Stomach smooth muscle (tissue), 2 donors: ENCODE results near the gene SYS1.

ENCODE experiments used
- H3K27ac ChIP-seq: one replicate; pipeline ENCODE4 v1.7.0; 2013; ENCODE audit warnings: mild to moderate bottlenecking, low read length, inconsistent platforms
- H3K27me3 ChIP-seq, 2 donors: one replicate each; pipeline ENCODE4 v1.7.0; 2013; ENCODE audit warnings: low read length in 2 of 2; ENCODE audit not compliant: insufficient read depth in 2 of 2, control insufficient read depth in 1 of 2
- H3K36me3 ChIP-seq, 2 donors: one replicate each; pipeline ENCODE4 v1.7.0; 2013; ENCODE audit warnings: low read length in 2 of 2; ENCODE audit not compliant: control insufficient read depth in 2 of 2, insufficient read depth in 2 of 2
- H3K4me1 ChIP-seq: one replicate; pipeline ENCODE4 v1.7.0; 2013; ENCODE audit warnings: low read length; ENCODE audit not compliant: control insufficient read depth, insufficient read depth
- H3K4me3 ChIP-seq, 2 donors: one replicate each; pipeline ENCODE4 v1.7.0; 2013; ENCODE audit warnings: low read length in 2 of 2
- H3K9ac ChIP-seq, 2 donors: one replicate each; pipeline ENCODE4 v1.7.0; 2013; ENCODE audit warnings: low read length in 2 of 2, mild to moderate bottlenecking in 1 of 2
- H3K9me3 ChIP-seq, 2 donors: one replicate each; pipeline ENCODE4 v1.7.0; 2013; ENCODE audit warnings: low read length in 2 of 2; ENCODE audit not compliant: control insufficient read depth in 2 of 2
- donor health status: healthy.
- donor health status: Pancreatic carcinoma.

Gene SYS1

GRCh38 chr20:45362804-45363610 lies at the start of gene SYS1:
SYS1 (plus strand) TSS chr20:45363156; CDS start chr20:45363532, 376 bp downstream.
- peak within 1 kb of the TSS; percentile 97 for H3K27ac ChIP-seq

GRCh38 chr20:45313943-45314342 lies 49.0 kb upstream of the SYS1 start:
- Histone ChIP-seq H3K9me3 (no peaks in the 10 kb centered on the region), H3K27ac (no peak overlapping the region), H3K4me1 (peaks cover 3% of the 10 kb centered on the region), H3K27me3 (peaks cover 36 to 41% of the 10 kb centered on the region in 2 donors), H3K36me3 (no peaks in the 10 kb centered on the region), H3K9ac (no peak overlapping the region), H3K4me3 (no peak overlapping the region)

More at GRCh38 chr20:45362804-45363610, at the start of gene SYS1:
- H3K9ac ChIP-seq = peak within 1 kb of the TSS; percentile 94 to 97
- peaks cover 22 to 23% of the 10 kb centered on the region in 2 donors for H3K36me3 ChIP-seq
- peaks cover 45% of the 10 kb centered on the region for H3K4me1 ChIP-seq
- H3K9me3 ChIP-seq = no peaks in the 10 kb centered on the region
- peak within 1 kb of the TSS; percentile 84 to 92 for H3K4me3 ChIP-seq
- H3K27me3 ChIP-seq = no peaks in the 10 kb centered on the region

GRCh38 chr20:45315672-45316071 lies 47.3 kb upstream of the SYS1 start:
- H3K9me3 ChIP-seq = no peaks in the 10 kb centered on the region
- H3K36me3 ChIP-seq = no peaks in the 10 kb centered on the region
- H3K27me3 ChIP-seq = peaks cover 36 to 39% of the 10 kb centered on the region in 2 donors
- H3K27ac ChIP-seq = no peak overlapping the region
- H3K4me3 ChIP-seq = no peak overlapping the region
- no peak overlapping the region for H3K9ac ChIP-seq
- H3K4me1 ChIP-seq = peaks cover 3% of the 10 kb centered on the region

- H3K27me3 ChIP-seq = peaks cover 32 to 33% of the 10 kb centered on the region in 2 donors
- no peak overlapping the region for H3K27ac ChIP-seq
- no peak overlapping the region for H3K4me3 ChIP-seq
- peaks cover 3% of the 10 kb centered on the region for H3K4me1 ChIP-seq
- no peak overlapping the region for H3K9ac ChIP-seq
- H3K9me3 ChIP-seq = no peaks in the 10 kb centered on the region
- no peaks in the 10 kb centered on the region for H3K36me3 ChIP-seq
Measured at GRCh38 chr20:45316150-45317080, 46.5 kb upstream of the SYS1 start.

GRCh38 chr20:45317826-45318225 lies 45.1 kb upstream of the SYS1 start:
- Histone ChIP-seq H3K4me3 (no peak overlapping the region), H3K27me3 (peaks cover 21 to 28% of the 10 kb centered on the region in 2 donors), H3K27ac (no peak overlapping the region), H3K9me3 (no peaks in the 10 kb centered on the region), H3K4me1 (no peaks in the 10 kb centered on the region), H3K36me3 (no peaks in the 10 kb centered on the region), H3K9ac (no peak overlapping the region)

GRCh38 chr20:45318386-45318939 lies 44.5 kb upstream of the SYS1 start:
- Histone ChIP-seq H3K4me3 (no peak overlapping the region), H3K27ac (no peak overlapping the region), H3K9me3 (no peaks in the 10 kb centered on the region), H3K9ac (no peak overlapping the region), H3K4me1 (no peaks in the 10 kb centered on the region), H3K36me3 (no peaks in the 10 kb centered on the region), H3K27me3 (peaks cover 19 to 22% of the 10 kb centered on the region in 2 donors)

GRCh38 chr20:45318948-45319347 lies 44.0 kb upstream of the SYS1 start:
- Histone ChIP-seq H3K36me3 (no peaks in the 10 kb centered on the region), H3K9ac (no peak overlapping the region), H3K9me3 (no peaks in the 10 kb centered on the region), H3K27me3 (peaks cover 16 to 19% of the 10 kb centered on the region in 2 donors), H3K4me1 (no peaks in the 10 kb centered on the region), H3K4me3 (no peak overlapping the region), H3K27ac (no peak overlapping the region)

- no peak overlapping the region for H3K4me3 ChIP-seq
- no peaks in the 10 kb centered on the region for H3K9me3 ChIP-seq
- no peak overlapping the region for H3K9ac ChIP-seq
- no peak overlapping the region for H3K27ac ChIP-seq
- peaks cover 0 to 3% of the 10 kb centered on the region in 2 donors for H3K36me3 ChIP-seq
- H3K27me3 ChIP-seq = peaks cover 11 to 12% of the 10 kb centered on the region in 2 donors
- no peaks in the 10 kb centered on the region for H3K4me1 ChIP-seq
Measured at GRCh38 chr20:45320948-45321595, 41.9 kb upstream of the SYS1 start.

- Histone ChIP-seq H3K4me1 (no peaks in the 10 kb centered on the region), H3K9ac (no peak overlapping the region), H3K27me3 (no peaks in the 10 kb centered on the region), H3K9me3 (no peaks in the 10 kb centered on the region), H3K4me3 (no peak overlapping the region), H3K27ac (no peak overlapping the region), H3K36me3 (peaks cover 12 to 16% of the 10 kb centered on the region in 2 donors)
Measured at GRCh38 chr20:45322952-45323383, 40.0 kb upstream of the SYS1 start.

GRCh38 chr20:45323731-45324130 lies 39.2 kb upstream of the SYS1 start:
- Histone ChIP-seq H3K4me3 (no peak overlapping the region), H3K27ac (no peak overlapping the region), H3K27me3 (no peaks in the 10 kb centered on the region), H3K36me3 (peaks cover 19 to 23% of the 10 kb centered on the region in 2 donors), H3K4me1 (no peaks in the 10 kb centered on the region), H3K9ac (no peak overlapping the region), H3K9me3 (no peaks in the 10 kb centered on the region)
